BLaER1 (cell line): ENCODE results near the gene F2RL3.

Experiments
- H3K27ac ChIP-seq: shearing (Covaris generic); formaldehyde crosslinking; 2 replicates; pipeline ENCODE4 v1.8.1; 2022
- H3K27me3 ChIP-seq: shearing (Covaris generic); formaldehyde crosslinking; 2 replicates; pipeline ENCODE4 v1.8.1; 2022
- H3K36me3 ChIP-seq: shearing (Covaris generic); formaldehyde crosslinking; 2 replicates; pipeline ENCODE4 v1.8.1; 2022
- H3K4me1 ChIP-seq: shearing (Covaris generic); formaldehyde crosslinking; 2 replicates; pipeline ENCODE4 v1.8.1; 2022
- H3K4me2 ChIP-seq: shearing (Covaris generic); formaldehyde crosslinking; 2 replicates; pipeline ENCODE4 v1.8.1; 2022
- H3K4me3 ChIP-seq: shearing (Covaris generic); formaldehyde crosslinking; 2 replicates; pipeline ENCODE4 v1.8.1; 2022
- H3K9ac ChIP-seq: shearing (Covaris generic); formaldehyde crosslinking; 2 replicates; pipeline ENCODE4 v1.8.1; 2022
- H3K9me3 ChIP-seq: shearing (Covaris generic); formaldehyde crosslinking; 2 replicates; pipeline ENCODE4 v1.8.1; 2022
- H4K20me1 ChIP-seq: shearing (Covaris generic); formaldehyde crosslinking; 2 replicates; pipeline ENCODE4 v1.8.1; 2022
- Cebpa-rat ChIP-seq: shearing (Covaris generic); IDR thresholded peaks from 2 replicates; pipeline ENCODE4 v1.8.1; 2022

The F2RL3 gene

DNA sequence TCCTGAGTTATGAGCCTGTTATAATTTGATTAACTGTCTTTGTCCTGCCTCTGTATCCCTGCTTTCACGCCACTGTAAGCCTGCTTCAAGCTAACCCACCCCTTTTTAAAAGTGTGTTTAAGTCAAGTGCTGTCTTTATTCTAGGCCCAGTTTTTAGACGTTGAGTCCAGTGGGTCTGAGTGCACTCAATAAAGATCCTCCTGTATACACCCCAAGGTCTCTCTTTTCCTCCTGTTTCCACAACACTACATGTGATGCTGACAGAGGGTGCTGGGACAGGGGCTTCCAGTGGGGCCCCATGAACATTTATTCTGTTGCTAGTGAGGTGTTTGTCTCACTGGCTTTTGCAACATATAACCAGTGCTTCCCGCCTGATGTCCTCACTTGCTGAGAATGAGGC lies 6.7 kb upstream of the F2RL3 start:
- Histone ChIP-seq H3K4me3 (peak overlapping the region; percentile 20; the same call in 1 of the 2 replicates), H3K36me3 (peaks cover 59% of the 10 kb centered on the region), H3K4me2 (no peak overlapping the region), H3K4me1 (peaks cover 43% of the 10 kb centered on the region), H4K20me1 (no peaks in the 10 kb centered on the region), H3K9ac (no peak overlapping the region), H3K27me3 (no peaks in the 10 kb centered on the region), H3K27ac (no peak overlapping the region), H3K9me3 (peaks cover 48% of the 10 kb centered on the region)
- no peak for TF ChIP-seq Cebpa-rat

DNA sequence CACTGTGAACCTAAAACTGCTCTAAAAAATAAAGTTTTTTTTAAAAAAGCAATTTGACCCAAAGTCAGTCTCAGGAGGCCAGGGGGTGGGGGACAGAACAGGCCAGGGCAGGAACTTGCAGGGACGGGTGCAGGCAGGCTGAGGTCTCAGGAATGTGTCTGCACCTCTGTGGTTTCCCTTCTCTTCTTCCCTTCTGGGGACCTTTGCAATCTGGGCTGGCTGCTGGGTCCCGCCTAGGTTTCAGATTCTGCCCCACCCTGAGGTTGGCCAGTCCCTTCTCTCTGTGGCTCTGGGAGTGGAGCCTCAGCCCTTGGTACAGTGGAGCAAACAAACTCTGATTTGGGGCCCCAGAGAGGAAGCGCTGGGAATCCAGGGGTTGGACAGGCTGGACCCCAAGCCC lies 5.3 kb upstream of the F2RL3 start:
- Histone ChIP-seq H3K36me3 (peaks cover 45% of the 10 kb centered on the region), H3K4me1 (peaks cover 43% of the 10 kb centered on the region), H3K4me2 (no peak overlapping the region), H3K27me3 (no peaks in the 10 kb centered on the region), H3K9ac (no peak overlapping the region), H3K4me3 (0 out of 2 replicates have a peak overlapping the region, but pooled peaks have one; percentile 11), H3K9me3 (peaks cover 48% of the 10 kb centered on the region), H4K20me1 (no peaks in the 10 kb centered on the region), H3K27ac (peak overlapping the region; percentile 49)
- TF ChIP-seq Cebpa-rat, result no peak

DNA sequence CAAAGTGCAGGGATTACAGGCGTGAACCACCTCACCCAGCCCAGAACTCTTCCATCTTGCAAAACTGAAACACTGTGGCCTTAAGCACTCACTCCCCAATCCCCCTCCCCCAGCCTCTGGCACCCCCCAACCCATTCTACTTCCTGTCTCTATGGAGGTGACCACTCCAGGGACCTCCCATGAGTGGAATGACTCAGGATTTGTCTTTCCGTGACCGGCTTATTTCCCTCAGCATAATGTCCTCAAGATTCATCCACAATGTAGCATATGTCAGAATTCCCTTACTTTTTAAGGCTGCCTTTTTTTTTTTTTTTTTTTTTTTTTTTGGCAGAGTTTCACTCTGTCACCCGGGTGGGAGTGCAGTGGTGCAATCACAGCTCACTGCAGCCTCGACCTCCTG lies 3.6 kb upstream of the F2RL3 start:
- no peak overlapping the region for H3K27ac ChIP-seq
- H3K4me1 ChIP-seq, result peaks cover 56% of the 10 kb centered on the region
- no peaks in the 10 kb centered on the region for H4K20me1 ChIP-seq
- H3K4me2 ChIP-seq, result no peak overlapping the region
- H3K4me3 ChIP-seq, result no peak overlapping the region
- peaks cover 33% of the 10 kb centered on the region for H3K36me3 ChIP-seq
- no peak for TF ChIP-seq Cebpa-rat
- no peaks in the 10 kb centered on the region for H3K27me3 ChIP-seq
- peaks cover 42% of the 10 kb centered on the region for H3K9me3 ChIP-seq
- no peak overlapping the region for H3K9ac ChIP-seq

DNA sequence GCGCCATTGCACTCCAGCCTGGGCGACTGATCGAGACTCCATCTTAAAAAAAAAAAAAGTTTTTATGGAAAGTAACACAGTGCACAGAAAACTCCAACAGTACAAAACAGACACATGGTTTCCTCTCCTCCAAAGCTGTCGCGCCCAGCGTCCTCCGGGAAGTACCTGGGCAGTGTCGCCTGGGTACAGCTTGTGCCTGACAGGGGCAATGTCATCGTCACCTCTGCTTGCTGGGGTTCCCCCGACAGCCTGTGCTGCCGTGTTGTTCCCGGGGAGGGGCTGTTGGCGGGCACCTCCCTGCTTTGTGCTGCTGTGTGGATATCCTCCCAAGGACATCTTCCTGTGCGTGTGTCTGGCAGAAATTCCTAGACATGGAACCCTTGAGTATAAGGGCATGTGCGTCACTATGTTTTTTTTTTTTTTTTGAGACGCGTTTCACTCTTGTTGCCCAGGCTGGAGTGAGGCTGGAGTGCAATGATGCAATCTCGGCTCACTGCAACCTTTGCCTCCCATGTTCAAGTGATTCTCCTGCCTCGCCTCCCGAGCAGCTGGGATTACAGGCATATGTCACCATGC lies 2.4 kb upstream of the F2RL3 start:
- peaks cover 26% of the 10 kb centered on the region for H3K36me3 ChIP-seq
- H3K27ac ChIP-seq, result peak overlapping the region; percentile 99
- no peak overlapping the region for H3K9ac ChIP-seq
- no peaks in the 10 kb centered on the region for H4K20me1 ChIP-seq
- H3K4me3 ChIP-seq, result no peak overlapping the region
- TF ChIP-seq Cebpa-rat, result no peak
- peak overlapping the region; percentile 90 for H3K4me2 ChIP-seq
- no peaks in the 10 kb centered on the region for H3K27me3 ChIP-seq
- H3K4me1 ChIP-seq, result peaks cover 68% of the 10 kb centered on the region
- H3K9me3 ChIP-seq, result peaks cover 29% of the 10 kb centered on the region

DNA sequence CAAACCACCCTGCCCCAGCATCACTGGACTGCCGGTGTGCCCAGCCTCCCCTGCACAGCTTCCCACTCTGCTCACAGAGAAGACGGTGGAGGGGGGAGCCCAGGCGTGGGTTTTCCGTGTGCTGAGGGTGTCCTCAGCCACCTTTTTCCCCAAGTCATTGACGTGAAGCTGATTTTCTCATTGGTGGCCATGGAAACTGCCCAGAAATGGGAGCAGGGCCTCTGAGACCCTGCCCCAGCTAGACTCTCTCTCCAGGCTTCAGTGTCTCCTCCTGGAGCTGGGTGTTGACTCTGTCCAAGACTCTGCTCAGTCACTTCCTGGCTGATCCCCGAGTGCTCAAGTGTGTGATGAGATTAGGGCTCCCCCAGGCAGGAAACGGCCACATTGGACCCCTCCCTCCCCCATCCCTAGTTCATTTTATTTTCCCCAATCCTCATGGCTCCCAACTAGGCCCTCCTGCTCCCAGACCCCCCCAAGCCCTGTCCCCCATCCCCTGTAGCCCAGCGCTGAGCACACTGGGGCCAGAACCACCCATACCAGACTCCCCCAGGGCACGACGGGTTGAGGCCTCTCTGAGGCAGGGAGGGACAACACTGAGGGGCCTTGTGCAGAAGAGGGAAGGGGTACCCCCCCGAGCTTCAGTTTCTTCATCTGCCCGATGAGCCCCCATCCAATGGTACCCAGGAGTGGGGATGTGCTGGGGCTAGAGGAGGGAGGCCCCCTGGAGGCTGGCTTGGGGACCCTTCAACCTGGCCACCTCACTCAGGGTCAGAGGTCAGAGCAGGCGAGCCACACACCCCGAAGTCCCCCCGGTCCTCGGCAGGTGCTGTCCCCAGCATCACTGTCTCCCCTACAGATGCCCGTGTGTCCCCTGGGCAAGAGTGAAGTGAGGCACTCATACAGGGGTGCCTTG lies 1.2 kb upstream of the F2RL3 start:
- Histone ChIP-seq H3K36me3 (peaks cover 14% of the 10 kb centered on the region; the same call in 1 of the 2 replicates), H3K9ac (peak overlapping the region; percentile 94; the same call in 1 of the 2 replicates), H3K27me3 (no peaks in the 10 kb centered on the region), H4K20me1 (no peaks in the 10 kb centered on the region), H3K4me3 (no peak overlapping the region; the same call in 1 of the 2 replicates), H3K27ac (peak overlapping the region; percentile 99), H3K9me3 (peaks cover 17% of the 10 kb centered on the region), H3K4me1 (peaks cover 80% of the 10 kb centered on the region), H3K4me2 (peak overlapping the region; percentile 90)
- no peak for TF ChIP-seq Cebpa-rat

DNA sequence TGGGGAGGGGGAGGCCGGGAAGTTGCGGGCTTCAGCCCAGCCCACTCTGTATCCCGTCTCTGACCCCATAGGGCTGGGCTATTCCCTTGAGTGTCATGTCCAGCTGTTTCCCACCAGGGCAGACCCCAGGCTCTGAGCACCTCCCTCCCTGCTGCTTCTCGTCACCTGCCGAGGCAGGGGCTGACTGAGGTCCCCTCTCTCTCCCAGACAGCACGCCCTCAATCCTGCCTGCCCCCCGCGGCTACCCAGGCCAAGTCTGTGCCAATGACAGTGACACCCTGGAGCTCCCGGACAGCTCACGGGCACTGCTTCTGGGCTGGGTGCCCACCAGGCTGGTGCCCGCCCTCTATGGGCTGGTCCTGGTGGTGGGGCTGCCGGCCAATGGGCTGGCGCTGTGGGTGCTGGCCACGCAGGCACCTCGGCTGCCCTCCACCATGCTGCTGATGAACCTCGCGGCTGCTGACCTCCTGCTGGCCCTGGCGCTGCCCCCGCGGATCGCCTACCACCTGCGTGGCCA lies 625 bp downstream of the F2RL3 start:
- Histone ChIP-seq H4K20me1 (no peaks in the 10 kb centered on the region), H3K9ac (peak overlapping the region; percentile 94), H3K36me3 (0 out of 2 replicates have a peak, but pooled peaks cover 10% of the 10 kb centered on the region), H3K4me3 (peak overlapping the region; percentile 70), H3K27me3 (no peaks in the 10 kb centered on the region), H3K27ac (peak overlapping the region; percentile 99), H3K4me1 (peaks cover 88% of the 10 kb centered on the region), H3K4me2 (peak overlapping the region; percentile 90), H3K9me3 (no peaks in the 10 kb centered on the region)
- no peak for TF ChIP-seq Cebpa-rat

DNA sequence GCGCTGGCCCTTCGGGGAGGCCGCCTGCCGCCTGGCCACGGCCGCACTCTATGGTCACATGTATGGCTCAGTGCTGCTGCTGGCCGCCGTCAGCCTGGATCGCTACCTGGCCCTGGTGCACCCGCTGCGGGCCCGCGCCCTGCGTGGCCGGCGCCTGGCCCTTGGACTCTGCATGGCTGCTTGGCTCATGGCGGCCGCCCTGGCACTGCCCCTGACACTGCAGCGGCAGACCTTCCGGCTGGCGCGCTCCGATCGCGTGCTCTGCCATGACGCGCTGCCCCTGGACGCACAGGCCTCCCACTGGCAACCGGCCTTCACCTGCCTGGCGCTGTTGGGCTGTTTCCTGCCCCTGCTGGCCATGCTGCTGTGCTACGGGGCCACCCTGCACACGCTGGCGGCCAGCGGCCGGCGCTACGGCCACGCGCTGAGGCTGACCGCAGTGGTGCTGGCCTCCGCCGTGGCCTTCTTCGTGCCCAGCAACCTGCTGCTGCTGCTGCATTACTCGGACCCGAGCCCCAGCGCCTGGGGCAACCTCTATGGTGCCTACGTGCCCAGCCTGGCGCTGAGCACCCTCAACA lies 1.2 kb downstream of the F2RL3 start:
- Histone ChIP-seq H3K27ac (peak overlapping the region; percentile 99), H3K4me1 (peaks cover 94% of the 10 kb centered on the region), H3K9ac (peak overlapping the region; percentile 94), H3K27me3 (no peaks in the 10 kb centered on the region), H3K9me3 (no peaks in the 10 kb centered on the region), H3K4me2 (peak overlapping the region; percentile 90), H4K20me1 (no peaks in the 10 kb centered on the region), H3K4me3 (peak overlapping the region; percentile 70), H3K36me3 (0 out of 2 replicates have a peak, but pooled peaks cover 10% of the 10 kb centered on the region)
- TF ChIP-seq Cebpa-rat, result no peak

DNA sequence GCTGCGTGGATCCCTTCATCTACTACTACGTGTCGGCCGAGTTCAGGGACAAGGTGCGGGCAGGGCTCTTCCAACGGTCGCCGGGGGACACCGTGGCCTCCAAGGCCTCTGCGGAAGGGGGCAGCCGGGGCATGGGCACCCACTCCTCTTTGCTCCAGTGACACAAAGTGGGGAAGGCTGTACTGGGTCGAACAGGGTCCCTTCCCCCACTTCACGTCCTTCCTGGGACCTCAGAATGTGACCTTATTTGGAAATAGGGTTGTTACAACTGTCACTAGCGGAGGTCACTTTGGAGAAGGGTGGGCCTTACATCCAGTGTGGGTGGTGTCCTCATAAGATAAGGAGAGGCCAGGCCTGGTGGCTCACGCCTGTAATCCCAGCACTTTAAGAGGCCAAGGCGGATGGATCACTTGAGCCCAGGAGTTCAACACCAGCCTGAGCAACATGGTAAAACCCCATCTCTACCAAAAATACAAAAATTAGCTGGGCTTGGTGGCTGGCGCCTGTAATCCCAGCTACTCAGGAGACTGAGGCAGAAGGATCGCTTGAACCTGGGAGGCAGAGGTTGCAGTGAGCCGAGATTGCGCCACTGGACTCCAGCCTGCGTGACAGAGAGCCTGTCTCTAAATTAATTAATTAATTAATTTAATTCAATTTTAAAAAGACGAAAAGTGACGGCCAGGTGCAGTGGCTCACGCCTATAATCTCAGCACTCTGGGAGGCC lies 1.8 kb downstream of the F2RL3 start:
- H3K4me2 ChIP-seq, result peak overlapping the region; percentile 90
- peak overlapping the region; percentile 99 for H3K27ac ChIP-seq
- H3K36me3 ChIP-seq, result 0 out of 2 replicates have a peak, but pooled peaks cover 10% of the 10 kb centered on the region
- no peaks in the 10 kb centered on the region for H4K20me1 ChIP-seq
- H3K4me1 ChIP-seq, result peaks cover 100% of the 10 kb centered on the region
- H3K4me3 ChIP-seq, result peak overlapping the region; percentile 70
- H3K9me3 ChIP-seq, result no peaks in the 10 kb centered on the region
- no peak for TF ChIP-seq Cebpa-rat
- H3K9ac ChIP-seq, result peak overlapping the region; percentile 94
- H3K27me3 ChIP-seq, result no peaks in the 10 kb centered on the region
